NB4 (cell line): ENCODE data around the gene SH3BP5L.

Source experiments
- MAX ChIP-seq: IDR thresholded peaks from 2 replicates; pipeline ENCODE4 v1.6.1; 2011; ENCODE audit warnings: low read depth, low read length
- POLR2A ChIP-seq: IDR thresholded peaks from 2 replicates; pipeline ENCODE4 v1.6.1; 2011; ENCODE audit warnings: mild to moderate bottlenecking; ENCODE audit not compliant: insufficient read length; ENCODE audit errors: extremely low read depth

- TF ChIP-seq POLR2A (no peak), MAX (no peak)
Observed at GRCh38 chr1:248821101-248821500, 4.6 kb downstream of the SH3BP5L start.
